PC-9 (cell line): Measurements from ENCODE around the gene CNTNAP2. TPM values are rescaled to one million over a fixed set of nuclear protein-coding genes. Genes with fewer than 3 reads are reported as not detected.

ENCODE experiments used
- BruUV-seq: library from RNA; stranded (reverse); fragments of 400-500 nt; replicated peaks from 2 replicates; lab custom pipeline; 2021; lab: Mats Ljungman, UMichigan
- CTCF ChIA-PET: fragments of 300-600 bp; sonication (Branson Sonifier 250); formaldehyde crosslinking; loops from one replicate; lab custom pipeline; 2022; ENCODE audit warnings: antibody characterized with exemption; lab: Charles Lee
- POLR2A ChIA-PET: fragments of 300-600 bp; sonication (Branson Sonifier 250); formaldehyde crosslinking; loops from one replicate; lab custom pipeline; 2022; ENCODE audit warnings: antibody characterized with exemption; ENCODE audit not compliant: unreplicated experiment; lab: Charles Lee
- DNase-seq, 2 experiments: peaks; one replicate each; pipeline versions ENCODE4 v3.0.0 to v3.0.0-alpha.2; 2015 to 2022; ENCODE audit warnings: mixed read lengths in 1 of 2
- H2AFZ ChIP-seq: fragments of 200-600 bp; sonication (generic); 2 replicates; pipeline ENCODE4 v1.8.1; 2017; ENCODE audit warnings: antibody characterized with exemption
- H3F3A ChIP-seq: fragments of 200-600 bp; sonication (generic); 2 replicates; pipeline ENCODE4 v1.8.1; 2017; ENCODE audit warnings: antibody characterized with exemption, mild to moderate bottlenecking, low read depth; ENCODE audit not compliant: insufficient read depth
- H3K27ac ChIP-seq: fragments of 200-600 bp; sonication (generic); 2 replicates; pipeline ENCODE4 v1.6.1; 2016; ENCODE audit warnings: mixed run types
- H3K27me3 ChIP-seq: fragments of 200-600 bp; sonication (generic); 2 replicates; pipeline ENCODE4 v1.6.1; 2016; ENCODE audit warnings: low read depth, mixed run types; ENCODE audit not compliant: insufficient read depth
- H3K36me3 ChIP-seq: fragments of 200-600 bp; sonication (generic); 2 replicates; pipeline ENCODE4 v1.6.1; 2016; ENCODE audit warnings: low read depth, mixed run types
- H3K4me1 ChIP-seq: fragments of 200-600 bp; sonication (generic); replicated peaks from 2 replicates; pipeline ENCODE4 v1.6.1; 2016; ENCODE audit warnings: mixed run types; ENCODE audit not compliant: insufficient read depth
- H3K4me2 ChIP-seq: fragments of 200-600 bp; sonication (generic); 2 replicates; pipeline ENCODE4 v1.6.1; 2017; ENCODE audit warnings: mixed run types
- H3K4me3 ChIP-seq: fragments of 200-600 bp; sonication (generic); 2 replicates; pipeline ENCODE4 v1.6.1; 2016; ENCODE audit warnings: mixed run types
- H3K79me2 ChIP-seq: fragments of 200-600 bp; sonication (generic); 2 replicates; pipeline ENCODE4 v1.6.1; 2017; ENCODE audit warnings: low read depth, mixed run types
- H3K9me2 ChIP-seq: fragments of 200-600 bp; sonication (generic); 2 replicates; pipeline ENCODE4 v1.8.1; 2017; ENCODE audit warnings: mild to moderate bottlenecking; ENCODE audit not compliant: insufficient read depth
- H3K9me3 ChIP-seq: fragments of 200-600 bp; sonication (generic); 2 replicates; pipeline ENCODE4 v1.8.1; 2016; ENCODE audit warnings: low read depth; ENCODE audit not compliant: insufficient read depth
- H4K20me1 ChIP-seq: fragments of 200-600 bp; sonication (generic); 2 replicates; pipeline ENCODE4 v1.8.1; 2017; ENCODE audit not compliant: insufficient read depth
- EZH2 ChIP-seq: fragments of 200-600 bp; sonication (generic); IDR thresholded peaks from 2 replicates; pipeline ENCODE4 v1.8.0; 2017; ENCODE audit warnings: antibody characterized with exemption, low read depth
- intact Hi-C: fragments of 100-400 bp; cut with micrococcal nuclease; formaldehyde crosslinking; loops from one replicate; pipeline ENCODE4 v1.10.0; 2022; ENCODE audit not compliant: unreplicated experiment
- total RNA-seq: library from RNA; stranded (reverse); gene quantifications from 2 replicates; pipeline ENCODE4 v1.2.3, GENCODE V29; 2021
- TF ChIP-seq, protein P1 (sequence below): fragments of 200-600 bp; sonication (generic); conservative IDR thresholded peaks from 2 replicates; pipeline ENCODE4 v1.6.1; 2017; ENCODE audit warnings: mixed run types, antibody characterized with exemption, mild to moderate bottlenecking, moderate library complexity

Gene CNTNAP2
- total RNA-seq, 1 experiment from 2014 or later, result not detected

DNA sequence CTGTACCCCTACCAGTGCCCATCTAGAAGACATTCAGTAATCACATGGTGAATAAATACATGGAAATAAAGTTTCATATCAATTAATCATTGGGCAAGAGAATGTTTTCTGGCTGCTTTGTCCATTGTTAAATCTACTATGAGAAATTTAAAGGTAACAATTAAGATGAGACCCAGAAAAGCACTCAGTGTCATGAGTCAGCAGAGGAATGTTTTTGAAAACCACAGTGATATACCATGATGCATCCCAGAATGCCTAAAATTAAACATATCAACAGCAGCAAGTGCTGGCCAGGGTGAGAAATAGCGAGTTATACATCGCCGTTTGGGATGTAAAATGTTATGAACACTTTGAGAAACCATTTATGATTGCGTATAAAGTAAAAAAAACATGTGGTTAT is 1648.7 kb downstream of the CNTNAP2 start:
- Histone ChIP-seq H3K4me1 (no peaks in the 10 kb centered on the region), H3K79me2 (no peaks in the 10 kb centered on the region), H3K4me2 (no peak overlapping the region), H3K4me3 (no peak overlapping the region), H3K9me2 (no peaks in the 10 kb centered on the region), H3K27ac (no peak overlapping the region), H2AFZ (no peak overlapping the region), H3K36me3 (no peaks in the 10 kb centered on the region), H3K9me3 (no peaks in the 10 kb centered on the region), H4K20me1 (no peaks in the 10 kb centered on the region; the same call in 1 of the 2 replicates), H3F3A (no peaks in the 10 kb centered on the region), H3K27me3 (no peaks in the 10 kb centered on the region)
- POLR2A ChIA-PET, result no interaction called here
- BruUV-seq, result no TSS peak
- TF ChIP-seq EZH2, result no peak
- TF ChIP-seq, protein P1, sequence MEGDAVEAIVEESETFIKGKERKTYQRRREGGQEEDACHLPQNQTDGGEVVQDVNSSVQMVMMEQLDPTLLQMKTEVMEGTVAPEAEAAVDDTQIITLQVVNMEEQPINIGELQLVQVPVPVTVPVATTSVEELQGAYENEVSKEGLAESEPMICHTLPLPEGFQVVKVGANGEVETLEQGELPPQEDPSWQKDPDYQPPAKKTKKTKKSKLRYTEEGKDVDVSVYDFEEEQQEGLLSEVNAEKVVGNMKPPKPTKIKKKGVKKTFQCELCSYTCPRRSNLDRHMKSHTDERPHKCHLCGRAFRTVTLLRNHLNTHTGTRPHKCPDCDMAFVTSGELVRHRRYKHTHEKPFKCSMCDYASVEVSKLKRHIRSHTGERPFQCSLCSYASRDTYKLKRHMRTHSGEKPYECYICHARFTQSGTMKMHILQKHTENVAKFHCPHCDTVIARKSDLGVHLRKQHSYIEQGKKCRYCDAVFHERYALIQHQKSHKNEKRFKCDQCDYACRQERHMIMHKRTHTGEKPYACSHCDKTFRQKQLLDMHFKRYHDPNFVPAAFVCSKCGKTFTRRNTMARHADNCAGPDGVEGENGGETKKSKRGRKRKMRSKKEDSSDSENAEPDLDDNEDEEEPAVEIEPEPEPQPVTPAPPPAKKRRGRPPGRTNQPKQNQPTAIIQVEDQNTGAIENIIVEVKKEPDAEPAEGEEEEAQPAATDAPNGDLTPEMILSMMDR, result no peak
- CTCF ChIA-PET, result no interaction called here
- DNase-seq, result no peak
- intact Hi-C loops, result no loop called here

DNA sequence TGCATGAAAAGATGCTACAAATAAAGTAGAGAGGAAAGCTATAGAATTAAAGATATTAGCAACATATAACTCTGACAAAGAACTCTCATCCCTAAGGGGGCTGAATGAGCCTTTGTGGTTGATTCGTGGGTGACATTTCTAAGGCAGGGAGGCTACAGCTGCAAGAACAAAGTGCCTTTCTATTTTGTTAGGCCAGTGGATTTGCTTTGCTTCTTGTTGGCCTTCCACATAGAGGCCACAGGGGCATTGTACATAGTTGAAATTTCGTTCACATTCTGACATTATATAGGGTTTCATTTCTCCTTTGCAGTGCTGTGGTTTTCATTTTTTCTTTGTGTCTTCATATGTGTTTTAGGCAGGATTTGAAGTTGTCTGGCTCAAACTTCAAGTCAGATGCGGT is 1654.7 kb downstream of the CNTNAP2 start:
- no peak overlapping the region for H2AFZ ChIP-seq
- H3K9me3 ChIP-seq, result no peaks in the 10 kb centered on the region
- TF ChIP-seq, protein P1, result no peak
- no peak for TF ChIP-seq EZH2
- no peaks in the 10 kb centered on the region; the same call in 1 of the 2 replicates for H4K20me1 ChIP-seq
- H3K27ac ChIP-seq, result no peak overlapping the region
- CTCF ChIA-PET, result no interaction called here
- H3F3A ChIP-seq, result no peaks in the 10 kb centered on the region
- H3K4me2 ChIP-seq, result no peak overlapping the region
- no peak for DNase-seq
- H3K4me1 ChIP-seq, result no peaks in the 10 kb centered on the region
- no peak overlapping the region for H3K4me3 ChIP-seq
- POLR2A ChIA-PET, result no interaction called here
- BruUV-seq, result no TSS peak
- no peaks in the 10 kb centered on the region for H3K36me3 ChIP-seq
- H3K27me3 ChIP-seq, result no peaks in the 10 kb centered on the region
- H3K79me2 ChIP-seq, result no peaks in the 10 kb centered on the region
- H3K9me2 ChIP-seq, result no peaks in the 10 kb centered on the region
- intact Hi-C loops, result no loop called here

DNA sequence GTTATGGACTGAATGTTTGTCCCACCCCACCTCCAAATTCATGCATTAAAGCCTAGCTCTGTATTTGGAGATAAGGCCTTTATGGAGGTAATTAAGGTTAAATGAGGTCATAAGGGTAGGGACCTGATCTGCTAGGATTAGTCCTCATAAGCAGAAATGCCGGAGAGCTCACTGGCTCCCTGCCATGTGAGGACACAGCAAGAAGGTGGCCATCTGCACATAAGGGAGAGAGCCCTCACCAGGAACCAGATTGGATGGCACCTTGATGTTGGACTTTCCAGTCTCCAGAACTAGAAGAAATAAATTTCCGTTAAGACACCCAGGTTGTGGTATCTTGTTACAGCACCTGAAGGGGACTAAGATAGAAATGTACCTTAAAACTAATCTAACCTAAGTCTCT is 1657.9 kb downstream of the CNTNAP2 start:
- intact Hi-C loops, result no loop called here
- BruUV-seq, result no TSS peak
- Histone ChIP-seq H3K4me3 (no peak overlapping the region), H3K79me2 (no peaks in the 10 kb centered on the region), H3K4me1 (no peaks in the 10 kb centered on the region), H3K9me2 (no peaks in the 10 kb centered on the region), H4K20me1 (no peaks in the 10 kb centered on the region; the same call in 1 of the 2 replicates), H3K9me3 (no peaks in the 10 kb centered on the region), H3K27me3 (peaks cover 9% of the 10 kb centered on the region; the same call in 1 of the 2 replicates), H3F3A (no peaks in the 10 kb centered on the region), H3K36me3 (no peaks in the 10 kb centered on the region), H2AFZ (no peak overlapping the region), H3K27ac (no peak overlapping the region), H3K4me2 (no peak overlapping the region)
- POLR2A ChIA-PET, result no interaction called here
- TF ChIP-seq EZH2, result no peak
- TF ChIP-seq, protein P1, result no peak
- CTCF ChIA-PET, result no interaction called here
- DNase-seq, result no peak
